ENCODE results near the gene UQCC2.
A peak's percentile ranks its signal among the peaks of the same experiment; 100 is the strongest.

The UQCC2 gene

GRCh38 chr6:33699739-33700138, 11.8 kb downstream of the UQCC2 start:
- Histone ChIP-seq H3F3A (ENCODE audit: insufficient read depth, low read length) (peaks cover 3% of the 10 kb centered on the region; the same call in 1 of the 2 replicates), H3K9ac (ENCODE audit: low read length) (no peak overlapping the region), H3K9me3 (ENCODE audit: low read length) (no peaks in the 10 kb centered on the region), H3K27me3 (ENCODE audit: insufficient read depth, low read length) (no peaks in the 10 kb centered on the region), H3K4me3 (ENCODE audit: low read depth, low read length, poor library complexity, severe bottlenecking) (no peak overlapping the region), H3K27ac (ENCODE audit: low read depth, low read length, poor library complexity, severe bottlenecking) (peak overlapping the region; percentile 86), H3K36me3 (ENCODE audit: insufficient read depth, low read length) (peaks cover 64% of the 10 kb centered on the region), H3K4me2 (ENCODE audit: low read length) (no peak overlapping the region), H3K4me1 (ENCODE audit: insufficient read depth, low read length, severe bottlenecking) (peaks cover 51% of the 10 kb centered on the region), H3K9me2 (ENCODE audit: low read depth, low read length) (no peaks in the 10 kb centered on the region), H4K20me1 (ENCODE audit: insufficient read depth, low read length) (no peaks in the 10 kb centered on the region), H3K79me2 (ENCODE audit: insufficient read depth, low read length) (no peaks in the 10 kb centered on the region), H2AFZ (ENCODE audit: low read length) (no peak overlapping the region)
- no peak for TF ChIP-seq CTCF (IDR thresholded peaks at IDR 0.05; ENCODE audit: low read length)
- no peak for TF ChIP-seq EZH2 (IDR thresholded peaks at IDR 0.05; ENCODE audit: borderline replicate concordance, low read length)

- H3K27me3 ChIP-seq (ENCODE audit: insufficient read depth, low read length) = no peaks in the 10 kb centered on the region
- H2AFZ ChIP-seq (ENCODE audit: low read length) = no peak overlapping the region
- H4K20me1 ChIP-seq (ENCODE audit: insufficient read depth, low read length) = no peaks in the 10 kb centered on the region
- 0 out of 2 replicates have a peak overlapping the region, but pooled peaks have one; percentile 30 for H3K4me2 ChIP-seq (ENCODE audit: low read length)
- H3F3A ChIP-seq (ENCODE audit: insufficient read depth, low read length) = peaks cover 3% of the 10 kb centered on the region; the same call in 1 of the 2 replicates
- H3K9me2 ChIP-seq (ENCODE audit: low read depth, low read length) = no peaks in the 10 kb centered on the region
- peak overlapping the region; percentile 86 for H3K27ac ChIP-seq (ENCODE audit: low read depth, low read length, poor library complexity, severe bottlenecking)
- H3K36me3 ChIP-seq (ENCODE audit: insufficient read depth, low read length) = peaks cover 70% of the 10 kb centered on the region
- H3K9ac ChIP-seq (ENCODE audit: low read length) = peak overlapping the region; percentile 43; the same call in 1 of the 2 replicates
- H3K9me3 ChIP-seq (ENCODE audit: low read length) = no peaks in the 10 kb centered on the region
- peaks cover 48% of the 10 kb centered on the region for H3K4me1 ChIP-seq (ENCODE audit: insufficient read depth, low read length, severe bottlenecking)
- H3K4me3 ChIP-seq (ENCODE audit: low read depth, low read length, poor library complexity, severe bottlenecking) = no peak overlapping the region
- no peaks in the 10 kb centered on the region for H3K79me2 ChIP-seq (ENCODE audit: insufficient read depth, low read length)
- TF ChIP-seq CTCF (IDR thresholded peaks at IDR 0.05; ENCODE audit: low read length) (no peak), EZH2 (IDR thresholded peaks at IDR 0.05; ENCODE audit: borderline replicate concordance, low read length) (no peak)
These were observed 12.4 kb downstream of the UQCC2 start for GRCh38 chr6:33699131-33699530.

GRCh38 chr6:33698494-33698893, 13.0 kb downstream of the UQCC2 start:
- Histone ChIP-seq H3F3A (ENCODE audit: insufficient read depth, low read length) (peaks cover 3% of the 10 kb centered on the region; the same call in 1 of the 2 replicates), H3K4me1 (ENCODE audit: insufficient read depth, low read length, severe bottlenecking) (peaks cover 48% of the 10 kb centered on the region), H4K20me1 (ENCODE audit: insufficient read depth, low read length) (no peaks in the 10 kb centered on the region), H3K9me2 (ENCODE audit: low read depth, low read length) (no peaks in the 10 kb centered on the region), H3K4me3 (ENCODE audit: low read depth, low read length, poor library complexity, severe bottlenecking) (no peak overlapping the region), H3K9ac (ENCODE audit: low read length) (peak overlapping the region; percentile 43; the same call in 1 of the 2 replicates), H3K36me3 (ENCODE audit: insufficient read depth, low read length) (peaks cover 77% of the 10 kb centered on the region), H3K4me2 (ENCODE audit: low read length) (peak overlapping the region; percentile 30; the same call in 1 of the 2 replicates), H3K27ac (ENCODE audit: low read depth, low read length, poor library complexity, severe bottlenecking) (peak overlapping the region; percentile 86), H3K79me2 (ENCODE audit: insufficient read depth, low read length) (no peaks in the 10 kb centered on the region), H3K9me3 (ENCODE audit: low read length) (no peaks in the 10 kb centered on the region), H2AFZ (ENCODE audit: low read length) (no peak overlapping the region), H3K27me3 (ENCODE audit: insufficient read depth, low read length) (no peaks in the 10 kb centered on the region)
- no peak for TF ChIP-seq CTCF (IDR thresholded peaks at IDR 0.05; ENCODE audit: low read length)
- no peak for TF ChIP-seq EZH2 (IDR thresholded peaks at IDR 0.05; ENCODE audit: borderline replicate concordance, low read length)
